Activated naive CD4-positive, alpha-beta T cell treated with Interleukin-2 at 50 U/mL for 16 hours (primary cell): ENCODE data around the gene NCK2.

Source experiments
- DNase-seq: peaks from one replicate; pipeline ENCODE4 v3.0.0-alpha.2; 2020

NCK2 gene

DNA sequence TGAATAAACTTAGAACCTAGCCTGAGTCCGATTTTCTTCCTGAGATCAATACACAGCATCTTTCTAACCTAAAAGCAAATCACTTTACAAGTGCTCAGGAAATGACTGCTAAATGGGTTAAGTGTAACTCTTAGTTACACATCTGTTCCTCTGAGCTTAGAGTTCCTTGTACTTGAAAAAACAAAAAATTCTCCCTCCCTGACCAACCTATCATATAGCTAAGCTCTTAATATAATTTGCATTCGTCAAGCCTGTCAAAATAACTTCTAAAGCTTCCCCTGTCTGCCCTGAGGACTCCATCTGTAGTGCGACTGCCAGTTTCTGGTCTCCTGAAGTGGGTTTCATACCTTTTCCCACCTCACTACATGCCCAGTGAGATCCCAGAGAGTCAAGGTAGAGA lies 190.4 kb downstream of the NCK2 start:
- no peak for DNase-seq

GRCh38 chr2:105936954-105937353 lies 192.2 kb downstream of the NCK2 start:
- DNase-seq = no peak

GRCh38 chr2:105937498-105938097 lies 192.9 kb downstream of the NCK2 start:
- no peak for DNase-seq
